Hematopoietic multipotent progenitor cell (in vitro differentiated cells): ENCODE results near the gene HENMT1. TPM values are rescaled to one million over a fixed set of nuclear protein-coding genes. Genes with fewer than 3 reads are reported as not detected.

ENCODE experiments used
- total RNA-seq: library from RNA; depleted of rRNA; stranded (reverse); fragments of >200 nt; gene quantifications from one replicate; pipeline ENCODE4 v1.2.3, GENCODE V29; 2012

HENMT1 gene
- total RNA-seq, 1 donor: 23.7 TPM

Other genes with a start within 250 kb of the HENMT1 start
- gene NBPF6, start 210.8 kb downstream of the HENMT1 start, total RNA-seq: under 0.01 TPM
- gene EEIG2, start 101.0 kb downstream of the HENMT1 start, total RNA-seq: 15.3 TPM
- 31.0 TPM for gene PRPF38B, start 31.2 kb upstream of the HENMT1 start, total RNA-seq
- under 0.01 TPM for gene FNDC7, start 51.8 kb upstream of the HENMT1 start, total RNA-seq
- 19.9 TPM for gene STXBP3, start 85.6 kb upstream of the HENMT1 start, total RNA-seq
- gene AKNAD1, start 196.0 kb upstream of the HENMT1 start, total RNA-seq: 0.81 TPM
- 24.2 TPM for gene GPSM2, start 215.9 kb upstream of the HENMT1 start, total RNA-seq